ENCODE measurements around the gene ZNF629. TPM values are rescaled to one million over a fixed set of nuclear protein-coding genes. Genes with fewer than 3 reads are reported as not detected.

Gene ZNF629
- polyA plus RNA-seq, 3 donors: 0.27 to 2.0 (median 0.73) TPM

DNA sequence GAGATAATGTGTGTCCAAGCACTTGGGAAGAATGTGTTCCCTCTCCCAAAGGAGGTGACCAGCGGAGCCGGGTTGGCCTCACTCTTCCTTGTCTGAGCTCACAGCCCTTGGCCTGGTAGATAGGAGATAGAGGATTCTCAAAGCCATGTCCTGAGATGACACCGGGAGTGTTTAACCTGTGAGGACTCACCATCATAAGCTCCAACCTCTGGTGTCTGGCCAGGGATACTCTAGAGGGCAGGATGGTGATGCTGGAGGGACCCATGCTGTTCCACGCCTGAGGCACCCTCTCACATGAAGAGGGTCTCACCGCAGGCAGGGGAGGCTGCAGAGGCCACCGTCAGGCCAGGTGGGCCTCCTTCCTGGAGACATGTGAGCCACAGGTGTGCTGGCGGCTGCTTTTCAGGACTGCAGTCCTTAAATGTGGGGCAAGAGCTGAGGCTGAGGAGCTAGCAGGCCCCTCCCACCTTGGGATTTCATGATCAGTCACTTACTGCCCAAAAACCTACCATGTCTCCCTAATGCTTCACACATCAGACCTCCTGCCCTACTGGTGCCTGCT, 6.6 kb upstream of the ZNF629 start:
- Mint-ChIP-seq H3K27me3 (ENCODE audit: low read depth in 3 of 3) (peaks cover 0 to 2% (median 0%) of the 10 kb centered on the region in 3 donors), H3K4me1 (peaks cover 2% of the 10 kb centered on the region), H3K27ac (peak overlapping the region in 1 of 7 donors; percentile 42), H3K9me3 (no peaks in the 10 kb centered on the region), H3K4me3 (peak overlapping the region in 1 of 2 donors; percentile 50), H3K36me3 (no peaks in the 10 kb centered on the region)
- Histone ChIP-seq H2AFZ (ENCODE audit: insufficient read depth, low read depth, low read length, poor library complexity, severe bottlenecking) (no peak overlapping the region), H3K27me3 (ENCODE audit: control insufficient read depth in 2 of 2, insufficient read depth in 2 of 2, low read length in 2 of 2) (no peaks in the 10 kb centered on the region), H3K4me2 (replicated peaks; ENCODE audit: extremely low read depth, low read length, poor library complexity, severe bottlenecking) (no peak overlapping the region), H3K36me3 (replicated peaks in 1 of 2; ENCODE audit: control insufficient read depth in 1 of 2, insufficient read depth in 2 of 2, low read length in 2 of 2) (no peaks in the 10 kb centered on the region), H4K20me1 (ENCODE audit: insufficient read depth, low read length) (no peaks in the 10 kb centered on the region), H3K9ac (ENCODE audit: insufficient read depth, low read length, poor library complexity, severe bottlenecking) (no peak overlapping the region), H3K27ac (ENCODE audit: low read depth in 1 of 2, low read length in 2 of 2) (no peak overlapping the region), H3K4me1 (ENCODE audit: control insufficient read depth in 1 of 2, insufficient read depth in 2 of 2, low read length in 2 of 2) (no peaks in the 10 kb centered on the region), H3K9me3 (replicated peaks in 1 of 2; ENCODE audit: control insufficient read depth in 1 of 2, insufficient read depth in 1 of 2, low read length in 2 of 2) (no peaks in the 10 kb centered on the region), H3K4me3 (replicated peaks in 1 of 3; ENCODE audit: low read depth in 2 of 3, low read length in 3 of 3) (no peak overlapping the region), H3K79me2 (ENCODE audit: insufficient read depth, low read length) (no peaks in the 10 kb centered on the region)
- intact Hi-C loops (cut with micrococcal nuclease): no loop called here
- TF ChIP-seq, protein P1, sequence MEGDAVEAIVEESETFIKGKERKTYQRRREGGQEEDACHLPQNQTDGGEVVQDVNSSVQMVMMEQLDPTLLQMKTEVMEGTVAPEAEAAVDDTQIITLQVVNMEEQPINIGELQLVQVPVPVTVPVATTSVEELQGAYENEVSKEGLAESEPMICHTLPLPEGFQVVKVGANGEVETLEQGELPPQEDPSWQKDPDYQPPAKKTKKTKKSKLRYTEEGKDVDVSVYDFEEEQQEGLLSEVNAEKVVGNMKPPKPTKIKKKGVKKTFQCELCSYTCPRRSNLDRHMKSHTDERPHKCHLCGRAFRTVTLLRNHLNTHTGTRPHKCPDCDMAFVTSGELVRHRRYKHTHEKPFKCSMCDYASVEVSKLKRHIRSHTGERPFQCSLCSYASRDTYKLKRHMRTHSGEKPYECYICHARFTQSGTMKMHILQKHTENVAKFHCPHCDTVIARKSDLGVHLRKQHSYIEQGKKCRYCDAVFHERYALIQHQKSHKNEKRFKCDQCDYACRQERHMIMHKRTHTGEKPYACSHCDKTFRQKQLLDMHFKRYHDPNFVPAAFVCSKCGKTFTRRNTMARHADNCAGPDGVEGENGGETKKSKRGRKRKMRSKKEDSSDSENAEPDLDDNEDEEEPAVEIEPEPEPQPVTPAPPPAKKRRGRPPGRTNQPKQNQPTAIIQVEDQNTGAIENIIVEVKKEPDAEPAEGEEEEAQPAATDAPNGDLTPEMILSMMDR (IDR thresholded peaks at IDR 0.05): no peak
- DNase-seq: no peak
- 96% methylated on average over 4 of the region's 7 CpGs for WGBS (ENCODE audit: insufficient coverage)

DNA sequence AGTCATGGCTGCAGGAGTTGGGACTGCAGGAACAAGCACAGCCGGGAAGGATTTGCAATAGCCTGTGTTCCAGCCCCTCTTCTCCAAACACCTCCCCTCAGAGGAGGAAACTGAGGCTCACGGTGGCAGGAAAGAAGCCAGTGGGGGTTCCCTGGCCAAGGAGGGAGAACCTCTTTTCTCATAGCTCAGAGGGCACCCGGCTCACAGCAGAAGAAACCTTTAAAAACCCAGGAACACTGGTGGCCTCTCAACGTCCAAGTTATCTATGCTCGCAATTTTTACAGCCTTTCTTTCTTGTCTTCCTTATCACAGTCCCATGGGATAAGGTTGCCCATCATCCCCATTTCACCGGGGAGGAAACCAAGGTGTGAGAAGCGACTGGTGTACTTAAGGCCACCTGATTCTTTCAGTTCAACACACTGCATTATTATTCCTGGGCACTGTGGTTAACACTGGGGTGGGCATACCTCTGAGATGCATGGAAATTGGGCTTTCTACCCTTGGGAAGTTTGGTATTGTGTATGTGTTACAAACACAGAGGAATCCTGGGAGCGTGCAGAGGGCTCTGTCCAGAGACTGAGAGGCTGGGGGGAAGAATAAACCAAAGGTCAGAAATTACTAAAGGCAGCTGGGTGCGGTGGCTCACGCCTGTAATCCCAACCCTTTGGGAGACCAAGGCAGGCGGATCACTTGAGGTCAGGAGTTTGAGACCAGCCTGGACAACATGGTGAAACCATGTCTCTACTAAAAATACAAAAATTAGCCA, 791 bp upstream of the ZNF629 start:
- Histone ChIP-seq H3K9ac (ENCODE audit: insufficient read depth, low read length, poor library complexity, severe bottlenecking) (peak overlapping the region; percentile 76), H2AFZ (ENCODE audit: insufficient read depth, low read depth, low read length, poor library complexity, severe bottlenecking) (peak overlapping the region; percentile 98), H3K27me3 (ENCODE audit: control insufficient read depth in 2 of 2, insufficient read depth in 2 of 2, low read length in 2 of 2) (no peaks in the 10 kb centered on the region), H3K9me3 (replicated peaks in 1 of 2; ENCODE audit: control insufficient read depth in 1 of 2, insufficient read depth in 1 of 2, low read length in 2 of 2) (no peaks in the 10 kb centered on the region), H3K27ac (ENCODE audit: low read depth in 1 of 2, low read length in 2 of 2) (peak overlapping the region in 1 of 2 donors; percentile 67), H3K4me1 (ENCODE audit: control insufficient read depth in 1 of 2, insufficient read depth in 2 of 2, low read length in 2 of 2) (peaks cover 15 to 19% of the 10 kb centered on the region in 2 donors), H4K20me1 (ENCODE audit: insufficient read depth, low read length) (no peaks in the 10 kb centered on the region), H3K4me3 (replicated peaks in 1 of 3; ENCODE audit: low read depth in 2 of 3, low read length in 3 of 3) (peak overlapping the region; percentile 94 to 99 (median 94)), H3K79me2 (ENCODE audit: insufficient read depth, low read length) (peaks cover 24% of the 10 kb centered on the region), H3K36me3 (replicated peaks in 1 of 2; ENCODE audit: control insufficient read depth in 1 of 2, insufficient read depth in 2 of 2, low read length in 2 of 2) (peaks cover 10 to 14% of the 10 kb centered on the region in 2 donors), H3K4me2 (replicated peaks; ENCODE audit: extremely low read depth, low read length, poor library complexity, severe bottlenecking) (peak overlapping the region; percentile 99)
- H3K27ac Mint-ChIP-seq: peak overlapping the region in 1 of 7 donors; percentile 2
- H3K4me3 Mint-ChIP-seq: peak overlapping the region; percentile 91 to 92
- TF ChIP-seq, protein P1 (IDR thresholded peaks at IDR 0.05): no peak
- peaks cover 0 to 2% (median 0%) of the 10 kb centered on the region in 7 donors for H3K9me3 Mint-ChIP-seq
- H3K36me3 Mint-ChIP-seq: peaks cover 11 to 18% of the 10 kb centered on the region in 2 donors
- intact Hi-C loops (cut with micrococcal nuclease): loop anchor here in 1 of 2 donors (2.0 kb wide), 1 partner anchor 19 kb away; no protein-coding TSS in a partner anchor
- WGBS (ENCODE audit: insufficient coverage): 74% methylated on average over 7 of the region's 11 CpGs
- H3K27me3 Mint-ChIP-seq (ENCODE audit: low read depth in 3 of 3): peaks cover 0 to 8% (median 4%) of the 10 kb centered on the region in 3 donors
- H3K4me1 Mint-ChIP-seq: peaks cover 28% of the 10 kb centered on the region
- DNase-seq: no peak
